HL-60 (cell line): Measurements from ENCODE around the gene ARHGEF6.

Source experiments
- CTCF ChIP-seq: IDR thresholded peaks from one replicate; pipeline ENCODE4 v1.5.1; 2011; ENCODE audit warnings: low read length, control low read depth, inconsistent platforms; ENCODE audit not compliant: insufficient read depth
- GABPA ChIP-seq: IDR thresholded peaks from 2 replicates; pipeline ENCODE4 v1.6.1; 2012; ENCODE audit warnings: low read depth
- POLR2AphosphoS5 ChIP-seq: IDR thresholded peaks from 2 replicates; pipeline ENCODE4 v1.6.1; 2012; ENCODE audit warnings: low read depth
- REST ChIP-seq: IDR thresholded peaks from 2 replicates; pipeline ENCODE4 v1.6.1; 2012; ENCODE audit warnings: low read depth; ENCODE audit not compliant: insufficient replicate concordance
- SPI1 ChIP-seq: IDR thresholded peaks from 2 replicates; pipeline ENCODE4 v1.6.1; 2012; ENCODE audit warnings: low read depth, mild to moderate bottlenecking, borderline replicate concordance

GRCh38 chrX:136742721-136743379 lies 37.9 kb downstream of the ARHGEF6 start:
- TF ChIP-seq CTCF = no peak
- no peak for TF ChIP-seq REST
- no peak for TF ChIP-seq POLR2AphosphoS5
- TF ChIP-seq GABPA = no peak
- TF ChIP-seq SPI1 = no peak; the same call in 1 of the 2 replicates
